ENCODE data around the gene EPHB3.

EPHB3 gene

DNA sequence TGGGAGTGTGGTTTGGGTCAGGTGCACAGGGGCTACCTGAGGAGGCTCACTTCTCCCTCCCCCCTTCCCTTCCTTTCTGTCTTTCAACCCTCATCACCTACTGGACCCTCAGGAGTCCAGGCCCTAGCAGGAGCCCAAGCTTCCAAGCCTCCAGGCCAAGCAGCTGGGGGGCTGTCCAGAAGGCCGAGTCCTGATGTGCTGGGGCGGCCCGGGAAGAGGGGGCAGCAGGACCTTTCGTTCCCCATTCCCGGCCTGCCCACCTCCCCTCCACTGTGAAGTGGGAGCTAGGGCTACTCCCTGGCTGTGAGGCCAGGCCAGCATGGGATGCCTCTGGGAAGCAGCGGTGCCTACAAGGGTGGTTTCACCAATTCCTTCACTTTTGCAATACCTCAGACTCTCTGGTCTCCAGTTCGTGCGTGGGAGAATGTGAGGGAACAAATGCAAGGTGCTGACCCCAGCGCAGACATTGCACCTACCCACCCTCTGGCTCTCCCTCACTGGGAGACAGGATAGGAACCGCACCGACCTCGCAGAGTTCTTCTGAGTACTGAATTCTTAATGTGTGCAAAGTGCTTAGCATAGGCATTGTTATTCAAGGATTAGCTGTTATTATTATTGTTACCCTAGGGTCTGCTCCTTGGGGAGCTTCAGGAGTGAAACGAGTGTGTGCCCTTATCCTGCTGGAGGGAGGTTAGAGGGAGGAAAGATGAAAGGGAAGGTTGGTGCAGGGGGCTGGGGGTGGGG, 2.5 kb downstream of the EPHB3 start:
- DNase-seq (ENCODE audit: low read depth in 1 of 2, low spot score in 1 of 2), result no peak

DNA sequence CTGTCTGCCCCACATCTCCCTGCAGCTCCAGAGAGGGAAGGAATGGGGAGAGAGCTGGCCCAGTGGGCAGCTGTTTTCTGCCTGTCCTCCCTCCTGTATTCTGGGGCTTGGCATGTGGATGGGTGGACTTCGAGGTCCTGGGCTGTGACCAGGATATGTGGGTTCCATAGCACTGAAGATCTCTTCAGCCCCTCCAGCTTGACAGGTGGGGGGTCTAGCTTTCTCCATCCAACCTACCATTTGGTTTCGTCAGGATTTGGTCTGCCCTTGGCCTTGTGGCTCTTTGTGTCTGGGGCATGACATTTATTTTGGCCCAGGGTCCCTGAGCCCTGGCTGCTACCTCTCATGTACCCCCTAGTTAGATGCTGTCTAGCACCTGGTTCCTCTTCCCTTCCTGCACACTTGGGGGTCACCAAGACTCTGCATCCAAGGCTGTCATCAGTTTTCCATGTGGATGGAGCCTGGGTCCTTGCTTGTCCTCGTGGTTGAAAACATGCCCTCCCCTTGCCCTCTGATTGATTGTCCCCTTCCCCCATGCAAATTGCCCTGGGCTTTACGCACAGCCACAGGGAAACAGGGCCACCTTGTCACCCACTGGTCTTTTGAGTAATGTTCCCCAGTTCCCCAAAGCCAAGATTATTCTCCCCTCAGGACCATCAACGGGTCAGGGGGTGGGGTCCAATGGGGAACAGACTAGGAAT, 3.2 kb downstream of the EPHB3 start:
- no peak for DNase-seq (ENCODE audit: low read depth in 1 of 2, low spot score in 1 of 2)

DNA sequence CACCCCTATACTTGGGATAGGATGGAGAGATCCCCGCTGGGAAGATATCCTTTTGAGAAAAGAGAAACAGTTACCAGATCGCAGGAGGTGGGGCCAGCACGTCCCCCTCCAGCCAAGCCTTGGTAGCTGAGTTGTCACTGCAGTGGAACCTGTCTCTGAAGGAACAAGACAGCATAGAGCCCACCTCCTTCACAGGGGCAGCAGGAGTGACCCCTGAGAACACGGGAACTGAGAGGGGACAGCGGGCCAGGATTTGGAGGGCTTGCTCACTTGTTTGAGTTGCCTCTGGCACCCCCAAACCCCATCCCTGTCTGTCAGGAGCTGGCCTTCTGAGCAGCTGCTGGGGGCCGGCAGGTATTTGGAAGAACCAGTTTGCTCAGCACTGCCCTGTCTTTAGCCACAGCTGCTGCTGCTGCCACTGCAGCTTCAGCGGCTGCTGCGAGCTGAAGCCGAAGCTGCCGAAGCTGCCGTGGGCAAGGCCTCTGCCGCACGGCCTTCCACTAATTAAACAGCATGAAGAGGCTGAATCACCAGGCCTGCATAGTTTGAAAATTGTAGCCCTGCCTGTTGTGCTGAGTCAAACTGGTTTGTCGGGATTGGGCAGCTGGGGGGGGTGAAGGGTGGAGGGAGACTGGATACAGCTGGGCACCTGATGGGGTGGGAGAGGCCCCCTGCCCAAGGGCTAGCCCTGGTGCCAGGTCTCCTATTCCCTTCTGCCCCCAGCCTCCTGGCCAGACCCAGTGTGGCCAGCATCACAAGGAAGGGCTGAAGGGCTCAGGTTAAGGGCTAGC, 4.0 kb downstream of the EPHB3 start:
- no peak for DNase-seq (ENCODE audit: low read depth in 1 of 2, low spot score in 1 of 2)

DNA sequence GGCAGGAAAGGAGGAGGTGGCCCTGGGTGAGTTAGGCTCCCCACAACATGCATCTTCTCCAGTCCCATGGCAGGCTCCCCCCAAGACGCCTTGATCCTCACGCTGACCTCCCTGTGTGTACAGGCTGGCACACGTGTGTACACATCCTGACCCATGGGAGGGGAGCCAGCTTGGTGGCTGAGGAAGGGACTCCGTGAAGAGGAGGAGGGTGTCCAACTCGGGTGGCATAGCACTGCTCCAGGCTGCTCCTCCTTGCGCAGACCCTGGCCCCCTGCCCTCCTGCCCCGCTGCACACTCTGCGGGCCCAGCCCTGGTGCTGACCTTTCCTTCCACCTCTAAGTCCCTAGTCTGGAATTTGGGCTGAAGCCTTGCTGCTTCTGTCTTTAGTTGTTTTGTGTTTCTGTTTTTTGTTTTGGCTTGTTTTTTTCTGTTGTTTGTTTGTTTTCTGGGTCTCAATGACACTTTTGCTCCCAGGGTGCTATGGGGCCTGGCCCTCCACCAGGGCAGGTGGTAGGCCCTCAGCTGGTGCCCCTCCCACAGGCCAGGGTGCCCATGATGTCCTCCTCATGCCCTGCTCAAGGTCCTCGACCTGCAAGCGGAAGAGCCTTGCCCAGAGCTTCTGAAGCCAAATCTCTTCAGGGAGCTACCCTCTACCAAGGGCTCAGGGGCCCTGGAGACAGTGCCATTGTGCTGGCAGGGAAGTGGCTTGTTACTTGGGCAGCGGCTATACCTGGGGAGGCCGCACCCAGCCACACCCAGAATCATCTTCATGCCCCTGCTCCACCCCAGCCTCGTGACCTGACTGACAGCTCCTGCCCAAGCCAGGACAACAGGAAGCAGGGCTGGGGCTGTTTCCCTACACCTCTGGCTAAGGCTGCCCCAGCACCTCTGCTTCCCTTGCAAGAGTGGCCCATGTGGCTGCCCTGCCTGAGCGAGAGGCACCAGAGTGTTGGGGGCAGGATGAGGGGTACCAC, 5.1 kb downstream of the EPHB3 start:
- no peak for DNase-seq (ENCODE audit: low read depth in 1 of 2, low spot score in 1 of 2)

DNA sequence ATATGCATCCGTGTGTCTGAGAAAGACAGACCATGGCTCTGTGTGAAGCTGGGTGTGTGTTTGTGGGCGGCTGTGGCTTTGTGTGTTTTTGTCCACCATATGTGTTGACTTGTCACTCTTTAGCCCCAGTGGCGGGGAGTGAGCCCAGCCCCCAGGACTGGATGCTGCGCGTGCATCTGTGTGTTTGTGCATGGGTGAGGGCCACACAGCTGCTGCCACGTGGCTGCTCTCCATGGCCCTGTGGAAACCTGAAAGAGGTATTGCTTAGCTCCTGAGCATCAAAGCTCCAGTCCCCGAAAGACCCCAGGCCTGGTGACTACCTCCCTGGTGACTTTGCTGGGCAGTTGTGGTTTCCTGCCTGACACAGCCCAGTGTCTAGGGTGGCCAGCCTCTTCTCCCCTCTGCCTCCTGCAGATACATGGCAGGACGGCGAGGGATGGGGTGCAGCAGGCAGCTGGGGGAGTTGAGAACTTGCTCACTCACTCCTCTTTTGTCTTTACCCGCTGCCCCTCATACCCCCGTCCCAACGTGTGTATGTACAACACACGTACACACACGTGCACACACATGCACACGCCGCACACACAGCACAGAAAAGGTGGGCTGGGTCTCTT, 6.5 kb downstream of the EPHB3 start:
- DNase-seq (ENCODE audit: low read depth in 1 of 2, low spot score in 1 of 2), result no peak

DNA sequence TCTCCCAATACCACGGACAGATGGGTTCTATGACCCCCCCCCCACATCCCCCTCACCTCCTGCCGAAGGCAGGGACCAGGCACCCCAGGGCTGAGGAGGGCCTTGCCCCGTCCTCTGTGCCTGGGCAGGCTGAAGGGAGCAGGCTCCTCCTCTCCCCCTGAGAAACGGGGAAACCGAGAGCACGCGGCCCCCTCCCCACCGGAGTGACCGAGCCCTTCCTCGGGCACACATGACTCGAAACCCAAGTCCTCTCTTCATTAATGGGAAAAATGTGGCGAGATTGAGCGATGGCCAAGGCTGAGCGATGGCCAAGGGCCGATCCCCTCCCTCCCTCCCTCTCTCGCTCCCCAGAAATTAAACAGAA, 7.0 kb downstream of the EPHB3 start:
- no peak for DNase-seq (ENCODE audit: low read depth in 1 of 2, low spot score in 1 of 2)

DNA sequence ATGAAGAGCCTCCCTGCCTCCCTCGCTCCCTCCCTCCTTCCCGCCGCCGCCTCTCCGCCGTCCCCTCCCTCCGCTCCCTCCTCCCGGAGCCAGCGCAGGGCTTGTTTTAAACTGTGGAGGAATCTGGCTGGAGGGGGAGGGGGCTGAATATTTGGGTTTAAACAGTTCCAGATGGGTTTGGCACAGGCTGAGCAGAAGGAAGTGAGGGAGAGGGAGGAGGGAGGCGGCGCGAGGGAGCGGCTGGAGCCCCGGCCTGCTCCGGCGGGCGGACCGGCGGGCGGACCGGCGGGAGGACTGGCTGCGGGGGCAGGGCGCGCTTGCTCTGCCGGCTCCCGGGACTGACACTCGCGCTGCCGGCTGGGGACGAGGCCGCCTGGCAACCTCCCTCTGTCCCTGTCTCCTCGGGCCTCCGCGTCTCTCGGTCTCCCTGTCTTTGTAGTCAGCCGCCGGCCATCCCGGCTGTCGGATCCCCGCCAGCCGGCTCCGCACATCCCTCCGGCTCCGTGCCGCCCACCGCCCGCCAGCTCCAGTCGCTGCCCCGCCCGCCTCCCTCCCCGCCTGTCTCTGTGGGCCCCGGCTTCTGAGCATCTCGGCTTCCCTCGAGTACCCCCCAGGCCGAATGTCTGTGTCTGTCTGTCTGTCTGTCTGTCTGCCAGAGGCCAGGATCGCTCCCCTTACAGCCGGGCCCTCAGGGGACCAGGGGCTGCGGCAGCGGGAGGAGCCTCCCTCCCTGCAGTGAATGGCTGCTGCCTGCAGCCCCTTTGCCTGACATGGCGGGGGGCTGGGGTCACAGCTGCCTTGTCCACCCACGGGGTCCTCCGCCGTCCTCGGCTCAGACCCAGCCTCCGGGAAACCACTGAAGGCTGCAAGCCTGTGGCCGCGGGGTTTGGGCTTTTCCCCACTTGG, 7.6 kb downstream of the EPHB3 start:
- peak in 1 of 2 donors; percentile 16 for DNase-seq (ENCODE audit: low read depth in 1 of 2, low spot score in 1 of 2)

DNA sequence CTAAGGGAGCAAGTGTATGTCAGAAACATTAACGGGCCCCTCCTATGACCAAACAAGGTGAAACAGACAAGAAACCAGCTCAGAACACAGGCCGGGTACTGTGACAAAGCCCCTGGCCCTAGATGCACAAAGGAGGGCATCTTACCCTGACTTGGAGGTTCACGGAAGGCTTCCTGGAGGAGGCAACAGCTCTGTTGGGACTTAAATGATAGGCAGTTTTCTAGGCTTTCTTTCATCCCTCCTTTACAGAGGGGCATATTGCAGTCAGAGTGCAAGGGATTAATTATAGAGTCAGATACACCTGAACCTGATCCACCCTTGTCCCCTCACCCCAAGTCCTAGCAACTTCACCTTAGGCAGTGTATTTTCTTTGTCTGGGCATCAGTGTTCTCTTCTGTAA, 8.4 kb downstream of the EPHB3 start:
- no peak for DNase-seq (ENCODE audit: low read depth in 1 of 2, low spot score in 1 of 2)

DNA sequence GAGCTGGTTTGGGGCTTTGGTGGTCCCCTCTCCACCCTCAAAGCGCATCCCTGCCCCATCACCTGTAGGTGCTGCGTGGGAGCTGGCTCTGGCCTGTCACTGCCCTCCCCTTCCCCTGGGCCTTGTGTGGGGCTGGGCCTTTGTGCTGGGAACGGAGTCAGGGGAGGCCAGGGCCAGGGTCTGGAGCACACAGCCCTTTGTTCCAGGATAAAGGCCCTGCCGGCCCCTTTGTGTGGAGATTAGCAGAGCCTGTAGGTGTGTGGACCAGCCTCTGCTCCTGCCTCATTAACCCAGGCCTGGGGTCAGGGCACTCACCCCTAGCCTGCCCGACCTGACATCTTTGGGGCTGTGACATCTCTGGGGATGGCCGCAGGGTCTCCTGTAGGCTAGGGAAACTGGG, 8.9 kb downstream of the EPHB3 start:
- no peak for DNase-seq (ENCODE audit: low read depth in 1 of 2, low spot score in 1 of 2)

DNA sequence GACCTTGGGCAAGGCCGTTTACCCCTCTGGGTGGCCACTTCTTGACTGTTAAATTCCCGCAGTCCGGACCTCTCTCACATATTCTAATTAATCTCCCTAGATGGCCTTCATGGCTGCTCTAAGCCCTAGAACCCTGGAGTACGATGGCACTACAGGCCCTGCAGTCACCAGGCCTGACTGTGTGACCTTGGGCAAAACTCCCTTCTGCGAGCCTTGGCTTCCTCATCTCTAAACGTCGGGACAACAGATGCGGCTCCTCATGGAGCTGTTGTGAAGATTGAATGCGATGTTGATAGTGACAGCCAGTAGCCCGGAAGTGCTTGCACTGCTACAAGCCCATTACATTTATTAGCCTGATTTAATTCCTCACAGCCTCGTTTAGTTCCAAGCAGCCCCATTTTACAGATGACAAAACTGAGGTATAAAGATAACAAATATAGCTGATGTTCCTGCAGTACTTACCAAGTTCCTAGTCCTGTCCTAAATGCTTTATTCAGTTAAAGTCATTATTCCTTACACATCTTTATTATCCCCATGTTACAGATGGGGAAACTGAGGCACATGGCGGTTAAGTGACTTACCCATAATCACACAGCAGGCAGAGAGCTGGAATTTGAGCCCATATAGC, 10.3 kb downstream of the EPHB3 start:
- no peak for DNase-seq (ENCODE audit: low read depth in 1 of 2, low spot score in 1 of 2)

DNA sequence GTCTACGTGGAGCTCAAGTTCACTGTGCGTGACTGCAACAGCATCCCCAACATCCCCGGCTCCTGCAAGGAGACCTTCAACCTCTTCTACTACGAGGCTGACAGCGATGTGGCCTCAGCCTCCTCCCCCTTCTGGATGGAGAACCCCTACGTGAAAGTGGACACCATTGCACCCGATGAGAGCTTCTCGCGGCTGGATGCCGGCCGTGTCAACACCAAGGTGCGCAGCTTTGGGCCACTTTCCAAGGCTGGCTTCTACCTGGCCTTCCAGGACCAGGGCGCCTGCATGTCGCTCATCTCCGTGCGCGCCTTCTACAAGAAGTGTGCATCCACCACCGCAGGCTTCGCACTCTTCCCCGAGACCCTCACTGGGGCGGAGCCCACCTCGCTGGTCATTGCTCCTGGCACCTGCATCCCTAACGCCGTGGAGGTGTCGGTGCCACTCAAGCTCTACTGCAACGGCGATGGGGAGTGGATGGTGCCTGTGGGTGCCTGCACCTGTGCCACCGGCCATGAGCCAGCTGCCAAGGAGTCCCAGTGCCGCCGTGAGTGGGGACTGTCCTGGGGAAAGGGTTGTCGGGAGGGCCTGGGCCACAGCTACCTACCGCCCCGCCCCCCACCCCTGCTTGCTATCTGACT, 11.2 kb downstream of the EPHB3 start:
- no peak for DNase-seq (ENCODE audit: low read depth in 1 of 2, low spot score in 1 of 2)

DNA sequence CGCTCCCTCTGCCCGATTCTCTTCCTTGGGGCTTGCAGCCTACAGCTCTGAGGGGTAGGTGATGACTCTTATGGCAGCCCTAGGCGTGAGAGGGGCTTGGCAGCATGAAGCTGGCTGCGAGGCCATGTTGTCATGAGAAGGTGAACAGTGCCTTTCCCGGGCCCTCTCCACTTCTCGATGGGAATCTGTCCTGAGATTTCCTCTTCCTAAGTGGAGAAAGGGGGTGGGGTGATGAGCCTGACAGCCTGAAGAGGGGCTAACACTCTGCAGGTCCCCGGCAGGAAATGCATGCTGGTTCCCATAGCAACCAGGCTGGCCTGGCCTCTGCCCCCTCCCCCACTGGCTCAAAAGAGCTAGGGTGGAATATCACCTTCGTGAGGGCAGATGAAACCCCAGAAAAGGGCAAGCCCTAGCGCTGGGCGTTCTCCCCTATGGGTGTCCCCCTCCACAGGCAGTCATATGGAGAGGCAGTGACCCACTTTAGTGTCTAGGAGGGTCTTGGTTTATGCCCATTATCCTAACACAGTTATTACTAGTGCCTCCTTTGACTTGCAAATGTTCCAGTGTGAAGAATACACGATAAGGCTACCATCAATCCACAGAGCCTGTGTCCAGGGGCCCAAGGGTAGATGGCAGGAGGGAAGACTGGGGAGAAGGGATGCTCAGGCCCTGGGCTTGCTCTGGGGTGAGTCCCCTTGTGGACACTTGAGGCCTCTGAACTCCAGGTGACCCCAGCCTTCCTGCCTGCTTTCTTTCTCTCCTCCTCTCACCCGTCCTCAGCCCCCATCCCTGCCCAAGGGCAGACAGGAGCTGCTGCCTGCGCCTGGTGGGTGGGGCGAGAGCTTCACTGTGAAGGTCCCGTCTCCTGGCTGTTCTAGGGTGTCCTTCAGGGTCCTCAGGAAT, 13.2 kb downstream of the EPHB3 start:
- DNase-seq (ENCODE audit: low read depth in 1 of 2, low spot score in 1 of 2), result no peak

DNA sequence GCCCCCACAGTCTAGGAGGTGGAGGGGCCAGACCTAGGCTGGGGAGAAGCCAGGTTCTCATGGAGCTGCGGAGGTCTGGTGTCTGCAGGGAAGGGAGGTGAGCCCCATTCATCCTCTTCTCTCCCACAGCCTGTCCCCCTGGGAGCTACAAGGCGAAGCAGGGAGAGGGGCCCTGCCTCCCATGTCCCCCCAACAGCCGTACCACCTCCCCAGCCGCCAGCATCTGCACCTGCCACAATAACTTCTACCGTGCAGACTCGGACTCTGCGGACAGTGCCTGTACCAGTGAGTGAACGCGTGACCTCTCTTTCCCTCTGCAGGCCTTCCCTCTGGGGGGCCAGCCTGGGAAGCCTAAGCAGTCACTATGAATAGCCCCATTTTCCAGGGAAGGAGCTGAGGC, 14.1 kb downstream of the EPHB3 start:
- DNase-seq (ENCODE audit: low read depth in 1 of 2, low spot score in 1 of 2), result no peak

DNA sequence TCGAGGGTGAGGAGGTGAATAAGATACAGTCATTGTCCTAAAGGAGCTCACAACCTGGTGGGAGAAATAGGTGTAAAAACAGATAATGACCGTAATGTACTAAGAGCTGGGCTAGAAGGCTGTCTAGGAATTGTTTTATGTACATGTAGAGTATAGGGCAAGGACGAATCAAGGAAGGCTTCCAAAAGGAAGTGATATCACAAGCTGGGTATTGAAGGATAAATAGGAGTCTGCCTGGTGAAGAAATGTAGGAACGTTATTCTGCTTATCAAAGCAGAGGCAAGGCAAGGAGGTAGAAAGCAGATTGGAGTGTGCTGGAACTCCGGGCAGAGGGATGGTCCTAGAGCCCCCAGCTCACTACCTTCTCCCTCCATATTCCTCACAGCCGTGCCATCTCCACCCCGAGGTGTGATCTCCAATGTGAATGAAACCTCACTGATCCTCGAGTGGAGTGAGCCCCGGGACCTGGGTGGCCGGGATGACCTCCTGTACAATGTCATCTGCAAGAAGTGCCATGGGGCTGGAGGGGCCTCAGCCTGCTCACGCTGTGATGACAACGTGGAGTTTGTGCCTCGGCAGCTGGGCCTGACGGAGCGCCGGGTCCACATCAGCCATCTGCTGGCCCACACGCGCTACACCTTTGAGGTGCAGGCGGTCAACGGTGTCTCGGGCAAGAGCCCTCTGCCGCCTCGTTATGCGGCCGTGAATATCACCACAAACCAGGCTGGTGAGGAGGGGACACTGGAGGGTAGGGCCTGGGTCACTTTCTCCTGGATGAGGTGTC, 15.1 kb downstream of the EPHB3 start:
- no peak for DNase-seq (ENCODE audit: low read depth in 1 of 2, low spot score in 1 of 2)

DNA sequence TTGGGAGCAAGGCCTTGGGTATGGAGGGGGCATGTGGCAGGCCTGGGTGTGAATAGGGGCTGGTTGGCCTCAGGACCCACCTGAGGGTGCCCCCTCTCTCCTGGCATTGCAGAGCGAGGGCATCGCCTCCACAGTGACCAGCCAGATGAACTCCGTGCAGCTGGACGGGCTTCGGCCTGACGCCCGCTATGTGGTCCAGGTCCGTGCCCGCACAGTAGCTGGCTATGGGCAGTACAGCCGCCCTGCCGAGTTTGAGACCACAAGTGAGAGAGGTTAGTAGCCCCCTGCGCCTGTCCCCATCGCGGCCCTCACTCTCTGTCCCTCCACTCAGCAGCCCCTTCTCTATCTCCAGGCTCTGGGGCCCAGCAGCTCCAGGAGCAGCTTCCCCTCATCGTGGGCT, 16.0 kb downstream of the EPHB3 start:
- no peak for DNase-seq (ENCODE audit: low read depth in 1 of 2, low spot score in 1 of 2)

DNA sequence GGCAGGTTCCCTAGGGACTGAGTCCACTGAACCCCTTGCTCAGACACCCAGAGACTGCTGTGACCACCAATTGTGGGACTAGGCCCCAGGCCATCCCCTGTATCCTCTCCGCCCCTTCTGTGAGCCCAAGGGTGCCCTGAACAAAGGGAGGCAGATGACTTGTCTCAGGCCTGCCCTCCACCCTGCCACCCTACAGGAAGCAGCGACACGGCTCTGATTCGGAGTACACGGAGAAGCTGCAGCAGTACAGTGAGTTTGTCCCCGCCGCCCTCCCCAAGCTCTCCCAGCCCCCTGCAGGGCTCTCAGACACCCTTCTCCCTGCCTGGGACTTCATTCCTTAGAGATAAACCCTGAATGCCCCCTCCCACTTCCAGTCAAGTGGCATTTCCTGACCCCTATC, 16.6 kb downstream of the EPHB3 start:
- no peak for DNase-seq (ENCODE audit: low read depth in 1 of 2, low spot score in 1 of 2)

DNA sequence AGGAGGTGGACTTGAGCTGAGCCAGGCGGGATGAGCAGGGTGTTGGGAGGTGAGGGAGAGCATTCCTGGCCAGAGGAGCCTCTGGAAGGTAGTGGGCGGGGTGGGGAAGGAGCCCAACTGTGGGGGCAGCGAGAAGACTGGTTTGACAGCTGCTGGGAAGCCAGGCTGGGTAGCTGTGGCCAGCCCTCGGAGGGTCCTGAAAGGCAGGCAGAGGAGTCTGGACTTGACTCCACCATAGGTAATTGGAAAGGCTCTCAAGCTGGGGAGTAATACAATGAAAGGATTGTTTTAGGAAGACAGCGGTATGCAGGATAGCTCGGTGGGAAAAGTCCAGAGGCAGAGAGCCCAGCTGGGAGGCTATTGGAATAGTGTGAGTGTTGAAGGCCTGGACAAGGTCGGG, 17.2 kb downstream of the EPHB3 start:
- no peak for DNase-seq (ENCODE audit: low read depth in 1 of 2, low spot score in 1 of 2)
